C4-2B (cell line): ENCODE measurements around the gene WDR72.

Source experiments
- H3K27ac ChIP-seq: fragments of 450-650 bp; 2 replicates; pipeline ENCODE4 v1.5.1; 2017
- ZFX ChIP-seq: fragments of 450-650 bp; IDR thresholded peaks from 2 replicates; pipeline ENCODE4 v1.6.1; 2017
- TF ChIP-seq, protein P1 (sequence below): fragments of 450-650 bp; conservative IDR thresholded peaks from 2 replicates; pipeline ENCODE4 v1.5.1; 2017; ENCODE audit warnings: mild to moderate bottlenecking

Gene WDR72

DNA sequence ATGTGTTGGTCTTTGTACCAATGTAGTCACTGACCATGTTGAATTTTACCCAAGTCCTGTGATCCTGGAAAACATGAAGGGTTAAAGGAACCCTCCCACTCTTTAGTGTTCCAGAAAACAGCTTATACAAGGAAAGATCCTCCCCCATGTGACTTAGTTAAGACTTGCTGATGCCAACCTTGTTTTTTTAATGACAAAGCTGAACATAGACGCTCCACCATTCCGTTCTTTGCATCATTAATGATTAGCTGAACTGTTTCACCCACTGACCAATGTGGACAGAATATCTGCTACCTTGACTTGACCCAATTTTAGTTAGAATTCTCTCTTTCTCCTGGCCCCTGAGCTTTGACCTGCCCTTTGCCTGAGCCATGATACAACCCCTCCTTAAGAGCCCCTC lies 3.5 kb upstream of the WDR72 start:
- no peak for TF ChIP-seq ZFX
- TF ChIP-seq, protein P1, sequence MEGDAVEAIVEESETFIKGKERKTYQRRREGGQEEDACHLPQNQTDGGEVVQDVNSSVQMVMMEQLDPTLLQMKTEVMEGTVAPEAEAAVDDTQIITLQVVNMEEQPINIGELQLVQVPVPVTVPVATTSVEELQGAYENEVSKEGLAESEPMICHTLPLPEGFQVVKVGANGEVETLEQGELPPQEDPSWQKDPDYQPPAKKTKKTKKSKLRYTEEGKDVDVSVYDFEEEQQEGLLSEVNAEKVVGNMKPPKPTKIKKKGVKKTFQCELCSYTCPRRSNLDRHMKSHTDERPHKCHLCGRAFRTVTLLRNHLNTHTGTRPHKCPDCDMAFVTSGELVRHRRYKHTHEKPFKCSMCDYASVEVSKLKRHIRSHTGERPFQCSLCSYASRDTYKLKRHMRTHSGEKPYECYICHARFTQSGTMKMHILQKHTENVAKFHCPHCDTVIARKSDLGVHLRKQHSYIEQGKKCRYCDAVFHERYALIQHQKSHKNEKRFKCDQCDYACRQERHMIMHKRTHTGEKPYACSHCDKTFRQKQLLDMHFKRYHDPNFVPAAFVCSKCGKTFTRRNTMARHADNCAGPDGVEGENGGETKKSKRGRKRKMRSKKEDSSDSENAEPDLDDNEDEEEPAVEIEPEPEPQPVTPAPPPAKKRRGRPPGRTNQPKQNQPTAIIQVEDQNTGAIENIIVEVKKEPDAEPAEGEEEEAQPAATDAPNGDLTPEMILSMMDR: no peak
- no peak overlapping the region for H3K27ac ChIP-seq

DNA sequence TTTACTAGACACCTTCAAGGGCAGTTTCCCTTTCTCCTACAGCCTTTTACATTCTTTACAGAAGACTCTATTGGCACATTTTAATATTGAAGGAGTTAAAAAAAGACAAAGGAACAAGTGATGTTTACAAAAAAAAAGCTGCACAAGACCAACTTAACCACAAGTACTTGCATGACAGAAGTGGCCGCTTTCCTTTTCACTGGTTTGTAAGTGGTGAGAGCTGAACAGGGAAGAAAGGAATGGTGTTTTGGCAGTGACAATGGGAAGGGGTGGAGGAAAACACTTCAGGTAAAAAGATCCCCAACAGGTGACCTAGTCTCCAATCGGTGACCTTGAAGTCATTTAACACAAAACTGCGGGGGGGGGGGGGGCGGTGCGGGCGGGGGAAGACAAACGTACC lies 1.1 kb downstream of the WDR72 start:
- TF ChIP-seq ZFX: no peak
- TF ChIP-seq, protein P1: no peak
- H3K27ac ChIP-seq: no peak overlapping the region

DNA sequence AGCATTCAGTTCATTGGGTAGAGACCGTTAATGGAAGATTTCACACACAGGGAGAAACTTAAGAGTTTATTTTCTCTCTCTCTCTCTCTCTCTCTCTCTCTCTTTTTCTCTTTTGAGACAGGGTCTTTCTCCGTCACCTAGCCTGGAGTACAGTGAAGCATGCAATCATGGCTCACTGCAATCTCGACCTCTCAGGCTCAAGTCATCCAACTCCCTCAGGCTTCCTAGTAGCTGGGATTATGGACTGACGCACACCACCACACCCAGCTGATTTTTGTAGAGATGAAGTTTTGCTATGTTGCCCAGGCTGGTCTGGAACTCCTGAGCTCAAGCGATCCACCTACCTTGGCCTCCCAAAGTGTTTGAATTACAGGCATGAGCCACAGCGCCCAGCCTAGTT lies 1.6 kb downstream of the WDR72 start:
- TF ChIP-seq ZFX: no peak
- TF ChIP-seq, protein P1: no peak
- no peak overlapping the region for H3K27ac ChIP-seq

DNA sequence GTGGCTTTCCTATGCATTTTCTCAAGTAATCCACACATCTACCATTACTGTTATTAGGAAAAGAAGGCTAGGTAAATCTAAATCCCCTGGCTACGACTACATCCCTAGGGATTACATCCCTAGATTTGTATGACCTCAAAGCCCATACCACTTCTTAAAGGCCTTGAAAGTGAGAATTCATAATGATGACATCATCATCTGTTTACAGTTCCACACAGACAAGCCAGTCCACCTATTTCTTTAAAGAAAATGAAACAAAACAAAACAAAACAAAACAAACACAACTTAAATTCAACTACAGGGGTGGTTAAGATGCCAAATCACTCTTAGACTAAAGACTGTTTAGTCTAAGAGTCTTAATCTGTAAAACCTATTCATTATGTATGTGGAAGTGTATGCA lies 5.7 kb downstream of the WDR72 start:
- no peak overlapping the region for H3K27ac ChIP-seq
- TF ChIP-seq, protein P1: no peak
- TF ChIP-seq ZFX: no peak

DNA sequence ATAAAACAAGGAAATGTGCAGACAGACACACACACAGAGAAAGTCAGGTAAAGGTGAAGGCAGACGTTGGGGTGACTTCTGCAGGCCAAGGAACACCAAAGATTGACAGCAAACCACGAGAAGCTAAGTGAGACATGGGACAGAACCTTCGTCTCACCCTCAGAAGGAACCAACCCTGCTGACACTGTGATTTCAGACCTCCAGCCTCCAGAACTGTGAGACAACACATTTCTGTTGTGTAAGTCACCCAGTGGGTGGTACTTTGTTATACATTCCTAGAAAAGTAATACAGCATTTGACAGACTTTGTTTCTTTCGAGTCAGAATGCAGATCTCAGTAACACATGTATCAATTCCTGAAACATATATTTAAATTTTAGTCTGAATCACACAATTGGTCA lies 7.1 kb downstream of the WDR72 start:
- H3K27ac ChIP-seq: no peak overlapping the region
- TF ChIP-seq, protein P1: no peak
- TF ChIP-seq ZFX: no peak

DNA sequence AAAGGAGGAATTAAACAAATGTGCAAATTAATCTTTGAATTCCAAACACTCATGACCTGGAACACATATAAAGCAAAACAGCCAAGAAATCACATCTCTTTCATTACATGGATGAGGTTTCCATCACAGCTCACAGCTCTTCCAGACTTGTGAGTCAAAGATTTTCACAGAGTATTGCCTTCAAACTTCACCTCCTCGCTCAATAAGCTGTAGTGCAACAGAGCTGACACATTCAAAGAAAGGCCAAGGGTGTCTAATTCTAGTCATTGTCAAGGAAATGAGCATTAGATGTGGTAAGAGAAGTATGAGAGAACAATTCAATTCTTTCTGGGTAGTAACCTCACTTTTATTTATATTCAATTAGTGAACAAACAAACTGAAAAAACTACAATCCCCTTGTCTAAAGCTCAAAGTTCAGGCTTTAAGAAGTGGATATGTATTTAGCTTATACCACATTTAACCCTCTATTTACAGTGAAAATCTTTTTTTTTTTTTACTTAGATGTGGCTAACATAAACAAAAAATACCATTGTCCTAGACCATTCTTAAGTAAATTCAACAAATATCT lies 11.9 kb downstream of the WDR72 start:
- no peak overlapping the region for H3K27ac ChIP-seq
- TF ChIP-seq, protein P1: no peak
- no peak for TF ChIP-seq ZFX

DNA sequence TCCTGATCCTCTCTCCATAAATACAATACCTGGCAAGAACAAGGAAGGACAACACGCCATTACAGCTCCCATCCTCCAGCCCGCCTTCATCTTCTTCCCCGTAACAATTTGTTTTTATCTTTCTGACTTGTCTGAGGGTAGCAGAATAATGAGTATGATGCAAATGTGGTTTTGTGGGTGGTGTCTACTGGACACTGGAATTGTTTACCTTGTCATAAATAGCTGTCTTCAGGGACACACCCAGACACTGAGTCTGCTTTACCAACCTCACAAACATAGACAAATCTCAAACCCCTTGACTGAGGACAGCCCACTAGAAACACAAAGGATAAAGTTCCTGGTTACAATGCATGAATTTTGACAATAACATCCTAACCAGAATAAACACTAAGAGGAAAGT lies 13.4 kb downstream of the WDR72 start:
- no peak overlapping the region for H3K27ac ChIP-seq
- TF ChIP-seq, protein P1: no peak
- no peak for TF ChIP-seq ZFX
